Activated naive CD4-positive, alpha-beta T cell treated with anti-CD3 and anti-CD28 coated beads for 36 hours (primary cell): Measurements from ENCODE around the gene UBE2G2. TPM values are rescaled to one million over a fixed set of nuclear protein-coding genes. Genes with fewer than 3 reads are reported as not detected.

Experiments used
- CTCF ChIA-PET: fragments of 350-600 bp; sonication (Branson Sonifier 250); formaldehyde crosslinking; loops from one replicate; lab custom pipeline; 2021; ENCODE audit warnings: antibody characterized with exemption; lab: Charles Lee
- DNase-seq: peaks from one replicate; pipeline ENCODE4 v3.0.0-alpha.2; 2020
- H3K27ac Mint-ChIP-seq: one replicate; pipeline ENCODE4 v1.8.0; 2021; ENCODE audit warnings: mild to moderate bottlenecking, mixed read lengths
- H3K27me3 Mint-ChIP-seq: one replicate; pipeline ENCODE4 v1.8.0; 2021; ENCODE audit warnings: low read depth, mixed read lengths
- H3K36me3 Mint-ChIP-seq: one replicate; pipeline ENCODE4 v1.8.0; 2021; ENCODE audit warnings: low read depth, mixed read lengths
- H3K4me1 Mint-ChIP-seq: one replicate; pipeline ENCODE4 v1.8.0; 2021; ENCODE audit warnings: low read depth, mixed read lengths
- H3K4me3 Mint-ChIP-seq: one replicate; pipeline ENCODE4 v1.8.0; 2021; ENCODE audit warnings: mild to moderate bottlenecking, moderate library complexity, mixed read lengths
- H3K9me3 Mint-ChIP-seq: one replicate; pipeline ENCODE4 v1.8.0; 2021; ENCODE audit warnings: mixed read lengths
- intact Hi-C: fragments of 100-400 bp; cut with micrococcal nuclease; formaldehyde crosslinking; loops from one replicate; pipeline ENCODE4 v1.15.1; 2023
- total RNA-seq, 2 experiments: library from RNA; stranded (reverse); gene quantifications; one replicate each; pipeline ENCODE4 v1.2.3, GENCODE V29; 2021

UBE2G2 gene
- total RNA-seq, 2 experiments from 2014 or later, result 94.0 to 95.2 TPM

DNA sequence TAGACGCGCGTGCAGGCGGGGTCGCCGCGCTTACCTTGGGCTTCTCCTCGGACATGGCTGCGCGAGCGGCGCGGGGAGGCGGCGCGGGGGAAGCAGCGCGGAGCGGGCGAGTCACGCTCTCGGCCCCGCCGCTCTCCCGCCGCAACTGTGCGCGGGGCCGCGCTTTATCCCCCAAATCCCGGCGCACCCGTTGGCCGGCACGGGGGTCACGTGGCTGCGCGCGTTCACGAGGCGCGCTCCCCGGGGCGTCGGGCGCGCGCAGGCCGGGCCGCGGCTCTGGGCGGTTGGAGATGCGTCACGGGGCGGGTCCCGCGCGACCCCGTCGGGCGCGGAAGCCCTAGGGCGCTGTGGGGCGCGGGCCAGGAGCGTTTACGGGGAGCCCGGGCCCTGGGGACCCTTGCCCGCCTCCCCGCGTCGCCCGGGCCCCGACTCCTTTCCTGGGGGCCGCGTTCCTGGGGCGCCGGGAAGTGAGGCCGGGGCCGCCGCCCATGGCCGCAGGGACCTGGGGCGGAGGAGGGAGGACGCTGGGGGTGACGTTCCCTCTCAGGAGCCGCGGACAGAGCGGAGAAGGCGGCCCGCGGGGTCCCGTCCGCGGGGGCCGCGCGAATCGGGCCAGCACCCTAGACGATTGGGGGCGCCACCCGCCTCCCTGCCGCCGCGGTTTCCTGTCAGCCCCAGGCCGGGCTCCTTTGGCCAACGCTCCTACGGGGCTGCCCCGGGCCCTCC, 16.5 kb upstream of the UBE2G2 start, which contains the start of gene SUMO3:
Gene SUMO3, minus strand, starts transcription at position 149 of the 726 bp plus-strand sequence. Its CDS starts 94 bp downstream, at position 55.
- no peak within 1 kb of the TSS for H3K27ac Mint-ChIP-seq
- DNase-seq, result peak; percentile 80
- H3K27me3 Mint-ChIP-seq, result no peaks in the 10 kb centered on the region
- peak within 1 kb of the TSS; percentile 65 for H3K4me3 Mint-ChIP-seq
- H3K36me3 Mint-ChIP-seq, result no peaks in the 10 kb centered on the region
- H3K4me1 Mint-ChIP-seq, result peaks cover 13% of the 10 kb centered on the region
- intact Hi-C loops, result loop anchor here (1.0 to 5.0 kb wide), 7 partner anchors 17 to 1504 kb away; partner anchors contain the start of genes C21orf58, CFAP410, PCNT and PTTG1IP
- CTCF ChIA-PET, result interaction anchor here (1.1 to 1.5 kb wide), 2 partner anchors 17 to 25 kb away, joined by 3 to 4 read pairs; partner anchors contain the start of gene UBE2G2
- H3K9me3 Mint-ChIP-seq, result peaks cover 16% of the 10 kb centered on the region

DNA sequence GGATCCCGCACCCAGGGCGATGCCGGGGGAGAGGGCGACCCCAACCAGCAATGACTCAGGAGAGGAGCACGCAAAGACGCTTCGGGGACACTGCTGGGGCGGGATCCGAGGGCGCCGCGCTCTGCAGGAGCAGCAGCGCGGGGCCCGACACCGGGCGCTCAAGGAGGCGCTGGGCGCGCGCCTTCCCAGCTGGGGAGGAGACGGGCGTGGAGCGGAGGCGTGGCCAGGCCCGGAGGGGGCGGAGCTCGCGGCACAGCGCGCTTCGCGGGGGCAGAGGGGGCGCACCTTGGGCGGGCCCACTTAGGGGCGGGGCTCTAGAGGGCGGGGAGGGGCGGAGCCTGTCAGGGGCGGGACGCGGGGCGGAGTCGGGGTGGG, 15.9 kb upstream of the UBE2G2 start:
- CTCF ChIA-PET, result interaction anchor here (1.1 to 1.5 kb wide), 2 partner anchors 16 to 24 kb away, joined by 3 to 4 read pairs; partner anchors contain the start of gene UBE2G2
- intact Hi-C loops, result loop anchor here (1.0 to 5.0 kb wide), 5 partner anchors 16 to 1505 kb away; partner anchors contain the start of genes C21orf58, PCNT and UBE2G2
- peak; percentile 95 for DNase-seq
- H3K27me3 Mint-ChIP-seq, result no peaks in the 10 kb centered on the region
- H3K36me3 Mint-ChIP-seq, result no peaks in the 10 kb centered on the region
- peak overlapping the region; percentile 65 for H3K4me3 Mint-ChIP-seq
- peaks cover 15% of the 10 kb centered on the region for H3K4me1 Mint-ChIP-seq
- H3K9me3 Mint-ChIP-seq, result peaks cover 11% of the 10 kb centered on the region
- H3K27ac Mint-ChIP-seq, result no peak overlapping the region

DNA sequence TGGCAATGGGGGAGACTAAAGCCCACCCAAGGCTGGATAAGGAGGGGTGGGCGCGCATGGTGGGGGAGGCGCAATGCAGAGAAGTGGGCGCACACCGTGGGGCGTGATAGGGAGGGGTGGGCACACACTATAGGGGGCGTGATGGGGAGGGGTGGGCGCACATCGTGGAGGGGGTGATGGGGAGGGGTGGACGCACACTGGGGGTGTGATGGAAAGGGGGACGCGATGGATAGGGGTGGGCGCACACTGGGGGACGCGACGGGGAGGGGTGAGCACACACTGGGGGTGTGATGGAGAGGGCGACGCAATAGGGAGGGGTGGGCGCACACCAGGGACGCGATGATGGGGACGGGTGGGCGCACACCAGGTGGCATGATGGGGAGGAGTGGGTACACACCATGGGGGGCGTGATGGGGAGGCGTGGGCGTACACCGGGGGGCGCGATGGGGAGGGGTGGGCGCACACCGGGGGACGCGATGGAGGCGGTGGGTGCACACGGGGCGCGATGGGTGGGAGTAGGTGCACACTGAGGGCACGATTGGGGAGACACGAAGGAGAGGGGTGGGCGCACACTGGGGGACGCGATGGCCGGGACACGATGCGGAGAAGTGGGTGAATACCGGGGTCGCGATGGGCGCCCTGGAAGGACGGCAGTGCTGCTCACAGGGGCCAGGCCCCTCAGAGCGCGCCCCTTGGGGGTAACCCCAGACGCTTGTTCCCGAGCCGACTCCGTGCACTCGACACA, 15.3 kb upstream of the UBE2G2 start:
- H3K4me1 Mint-ChIP-seq, result peaks cover 15% of the 10 kb centered on the region
- H3K9me3 Mint-ChIP-seq, result peaks cover 7% of the 10 kb centered on the region
- CTCF ChIA-PET, result interaction anchor here (1.1 to 1.5 kb wide), 2 partner anchors 16 to 24 kb away, joined by 3 to 4 read pairs; partner anchors contain the start of gene UBE2G2
- intact Hi-C loops, result loop anchor here (1.0 to 5.0 kb wide), 5 partner anchors 16 to 1505 kb away; partner anchors contain the start of genes C21orf58, PCNT and UBE2G2
- no peaks in the 10 kb centered on the region for H3K27me3 Mint-ChIP-seq
- peak overlapping the region; percentile 69 for H3K4me3 Mint-ChIP-seq
- DNase-seq, result no peak
- no peak overlapping the region for H3K27ac Mint-ChIP-seq
- H3K36me3 Mint-ChIP-seq, result no peaks in the 10 kb centered on the region

DNA sequence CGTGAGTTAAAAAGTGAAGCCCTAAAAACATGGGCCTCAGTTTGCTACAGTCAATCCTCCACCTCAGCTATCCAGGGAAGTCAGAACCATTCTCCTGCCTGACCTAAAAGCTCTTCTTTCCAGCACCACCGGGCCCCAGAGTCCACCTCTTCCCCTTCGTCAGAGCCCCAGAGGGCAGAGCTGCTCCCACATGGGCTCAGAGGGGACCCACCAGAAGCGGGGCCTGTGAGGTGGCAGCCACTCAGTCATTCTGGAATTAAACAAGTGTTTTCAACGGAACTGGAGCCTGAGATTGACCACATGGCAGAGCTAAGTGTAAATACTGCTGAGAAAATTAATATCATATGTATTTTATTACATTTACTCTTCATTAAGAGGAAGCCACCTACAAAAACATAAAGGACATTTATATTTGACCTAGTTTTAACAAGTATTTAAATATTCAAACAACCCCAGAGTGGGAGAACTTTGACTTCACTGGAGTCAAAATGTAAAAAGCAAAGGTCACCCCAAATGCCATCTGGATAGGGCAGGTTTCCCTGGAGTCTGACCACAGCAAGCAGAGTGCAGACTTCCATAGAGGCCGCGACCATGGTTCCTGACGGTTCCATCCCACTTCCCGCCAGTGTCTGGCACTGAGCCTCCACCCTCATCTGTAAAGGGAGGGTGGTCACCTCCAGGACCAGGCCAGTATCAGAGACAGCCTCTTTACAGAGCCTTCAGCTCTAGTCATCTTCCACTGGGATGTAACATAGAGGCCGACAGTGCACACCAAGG, 14.4 kb upstream of the UBE2G2 start:
- CTCF ChIA-PET, result interaction anchor here (0.7 kb wide), 1 partner anchor 14 kb away, joined by 3 read pairs; the partner anchor contains the start of gene UBE2G2
- peaks cover 4% of the 10 kb centered on the region for H3K9me3 Mint-ChIP-seq
- H3K4me1 Mint-ChIP-seq, result peaks cover 19% of the 10 kb centered on the region
- H3K4me3 Mint-ChIP-seq, result peak overlapping the region; percentile 69
- H3K27me3 Mint-ChIP-seq, result no peaks in the 10 kb centered on the region
- intact Hi-C loops, result loop anchor here (2.0 to 5.0 kb wide), 4 partner anchors 31 to 1506 kb away; partner anchors contain the start of genes C21orf58 and PCNT
- H3K27ac Mint-ChIP-seq, result no peak overlapping the region
- DNase-seq, result no peak
- H3K36me3 Mint-ChIP-seq, result peaks cover 3% of the 10 kb centered on the region

DNA sequence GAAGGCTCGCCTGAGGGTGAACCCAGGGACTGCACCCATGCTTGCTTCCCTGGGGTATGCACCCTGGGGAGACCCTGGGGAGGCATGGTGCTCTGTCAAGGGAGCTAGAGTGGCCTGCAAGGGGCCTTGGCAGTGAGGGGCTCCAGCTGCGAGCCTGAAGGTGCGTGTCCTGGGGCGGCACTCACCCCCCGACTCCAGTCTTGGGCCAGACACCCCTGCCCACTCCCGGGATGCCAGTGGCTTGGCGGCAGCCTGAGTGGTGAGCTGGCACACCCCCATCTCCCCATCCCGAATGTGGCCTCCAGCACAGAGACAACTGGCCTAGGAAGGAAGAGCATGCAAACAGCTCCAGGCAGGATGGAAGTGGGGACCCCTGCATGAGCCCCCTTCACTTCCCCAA, 13.6 kb upstream of the UBE2G2 start:
- no peak overlapping the region for H3K27ac Mint-ChIP-seq
- no peak overlapping the region for H3K4me3 Mint-ChIP-seq
- H3K27me3 Mint-ChIP-seq, result no peaks in the 10 kb centered on the region
- peaks cover 22% of the 10 kb centered on the region for H3K4me1 Mint-ChIP-seq
- intact Hi-C loops, result loop anchor here (5.0 kb wide), 2 partner anchors 262 to 1507 kb away; partner anchors contain the start of genes C21orf58 and PCNT
- peaks cover 3% of the 10 kb centered on the region for H3K9me3 Mint-ChIP-seq
- DNase-seq, result no peak
- peaks cover 6% of the 10 kb centered on the region for H3K36me3 Mint-ChIP-seq
- CTCF ChIA-PET, result interaction anchor here (1.7 kb wide), 1 partner anchor 14 kb away, joined by 4 read pairs; the partner anchor contains the start of gene UBE2G2

DNA sequence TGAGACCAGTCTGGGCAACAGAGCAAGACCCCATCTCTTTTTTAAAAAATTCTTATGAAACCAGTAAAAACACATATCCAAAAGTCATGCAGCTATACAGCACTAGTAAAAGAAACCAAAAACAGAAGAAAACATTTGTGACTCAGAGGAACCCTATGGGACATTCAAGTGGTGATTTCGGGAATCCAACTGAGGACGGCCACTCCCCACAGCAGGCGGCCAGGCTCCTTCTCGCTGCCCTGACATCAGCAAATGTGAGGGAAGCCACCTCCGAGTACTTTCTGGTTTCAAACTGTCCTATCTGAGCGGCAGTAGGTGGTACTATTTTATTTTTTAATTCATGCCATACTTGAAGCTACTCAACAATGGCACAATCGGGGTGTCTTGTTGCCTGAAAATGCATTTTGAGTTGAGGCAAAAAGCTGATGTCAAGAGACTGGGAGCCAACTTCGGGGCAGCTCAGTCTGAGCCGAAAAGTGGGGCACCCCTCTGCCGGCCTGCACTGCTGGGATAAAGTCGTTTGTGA, 12.9 kb upstream of the UBE2G2 start:
- intact Hi-C loops, result loop anchor here (5.0 kb wide), 2 partner anchors 263 to 1508 kb away; partner anchors contain the start of genes C21orf58 and PCNT
- H3K4me3 Mint-ChIP-seq, result no peak overlapping the region
- no peaks in the 10 kb centered on the region for H3K27me3 Mint-ChIP-seq
- no peaks in the 10 kb centered on the region for H3K9me3 Mint-ChIP-seq
- H3K36me3 Mint-ChIP-seq, result peaks cover 9% of the 10 kb centered on the region
- peaks cover 27% of the 10 kb centered on the region for H3K4me1 Mint-ChIP-seq
- DNase-seq, result no peak
- no peak overlapping the region for H3K27ac Mint-ChIP-seq
- CTCF ChIA-PET, result interaction anchor here (1.7 kb wide), 1 partner anchor 14 kb away, joined by 4 read pairs; the partner anchor contains the start of gene UBE2G2

DNA sequence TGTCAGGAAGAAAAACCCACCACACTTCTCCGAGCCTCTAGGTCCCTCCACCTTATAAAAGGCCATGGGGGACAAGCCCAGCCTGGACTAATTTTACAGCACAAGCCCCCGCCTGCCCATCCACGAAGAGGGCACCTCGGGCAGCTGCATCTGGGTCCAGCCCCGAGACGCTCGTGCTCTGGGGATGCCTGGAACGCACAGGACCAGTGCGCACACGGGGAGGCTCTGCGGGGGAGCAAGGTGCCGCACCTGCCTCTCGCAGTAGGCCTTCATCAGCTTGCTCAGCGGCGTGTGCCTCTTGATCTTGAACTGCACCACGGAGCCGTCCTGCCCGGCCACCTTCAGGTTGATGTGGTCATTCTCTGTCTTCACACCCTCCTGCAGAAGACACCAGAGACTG, 12.1 kb upstream of the UBE2G2 start:
- no peak for DNase-seq
- no peaks in the 10 kb centered on the region for H3K27me3 Mint-ChIP-seq
- intact Hi-C loops, result no loop called here
- no peaks in the 10 kb centered on the region for H3K9me3 Mint-ChIP-seq
- peaks cover 27% of the 10 kb centered on the region for H3K4me1 Mint-ChIP-seq
- CTCF ChIA-PET, result interaction anchor here (1.7 kb wide), 1 partner anchor 13 kb away, joined by 4 read pairs; the partner anchor contains the start of gene UBE2G2
- peaks cover 12% of the 10 kb centered on the region for H3K36me3 Mint-ChIP-seq
- H3K27ac Mint-ChIP-seq, result no peak overlapping the region
- H3K4me3 Mint-ChIP-seq, result no peak overlapping the region

DNA sequence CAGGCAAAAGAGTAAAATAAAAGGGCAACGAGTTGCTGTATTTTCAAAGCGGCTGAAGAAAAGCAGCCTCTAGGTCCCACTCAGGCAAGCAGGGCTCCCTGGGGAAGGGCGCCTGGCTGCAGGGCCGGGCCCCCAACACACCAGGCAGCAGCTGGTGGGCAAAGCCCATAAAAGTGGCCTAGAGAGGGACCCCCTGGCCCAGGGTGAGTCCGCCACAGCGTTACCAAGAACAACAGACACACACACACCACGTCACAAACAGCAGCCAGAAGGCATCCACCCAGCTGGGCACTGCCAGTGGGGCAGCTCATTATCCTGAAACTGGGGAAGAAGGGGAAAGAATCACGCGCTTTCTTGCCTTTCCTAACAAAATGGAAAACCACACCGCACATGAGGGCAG, 11.5 kb upstream of the UBE2G2 start:
- intact Hi-C loops, result no loop called here
- Mint-ChIP-seq H3K27me3 (no peaks in the 10 kb centered on the region), H3K9me3 (no peaks in the 10 kb centered on the region), H3K4me3 (no peak overlapping the region), H3K36me3 (peaks cover 12% of the 10 kb centered on the region), H3K27ac (no peak overlapping the region), H3K4me1 (peaks cover 27% of the 10 kb centered on the region)
- CTCF ChIA-PET, result interaction anchor here (0.5 kb wide), 1 partner anchor 104 kb away, joined by 3 read pairs; no protein-coding TSS in a partner anchor
- DNase-seq, result no peak

DNA sequence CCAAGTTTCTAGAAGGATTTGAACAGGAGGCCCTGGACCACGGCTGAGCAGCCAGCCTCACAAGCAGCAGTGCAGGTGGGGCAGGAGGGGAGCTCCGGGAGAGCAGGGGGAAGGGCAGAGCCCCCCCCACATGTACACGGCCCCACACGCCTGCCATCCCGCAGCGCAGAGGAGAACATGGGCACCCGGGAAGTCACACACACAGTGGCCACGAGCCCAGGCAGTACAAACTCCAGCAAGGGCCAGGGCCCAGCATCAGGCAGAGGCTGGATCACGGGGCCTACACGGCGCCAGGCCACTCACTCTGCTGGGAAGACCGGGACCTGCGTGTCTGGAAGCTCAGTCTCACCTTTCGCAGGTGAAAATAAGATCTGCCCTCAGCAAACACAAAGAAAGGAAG, 11.0 kb upstream of the UBE2G2 start:
- H3K9me3 Mint-ChIP-seq, result no peaks in the 10 kb centered on the region
- no peaks in the 10 kb centered on the region for H3K27me3 Mint-ChIP-seq
- H3K27ac Mint-ChIP-seq, result no peak overlapping the region
- no peak overlapping the region for H3K4me3 Mint-ChIP-seq
- intact Hi-C loops, result no loop called here
- peaks cover 12% of the 10 kb centered on the region for H3K36me3 Mint-ChIP-seq
- CTCF ChIA-PET, result interaction anchor here (0.5 kb wide), 1 partner anchor 104 kb away, joined by 3 read pairs; no protein-coding TSS in a partner anchor
- H3K4me1 Mint-ChIP-seq, result peaks cover 27% of the 10 kb centered on the region
- DNase-seq, result no peak

DNA sequence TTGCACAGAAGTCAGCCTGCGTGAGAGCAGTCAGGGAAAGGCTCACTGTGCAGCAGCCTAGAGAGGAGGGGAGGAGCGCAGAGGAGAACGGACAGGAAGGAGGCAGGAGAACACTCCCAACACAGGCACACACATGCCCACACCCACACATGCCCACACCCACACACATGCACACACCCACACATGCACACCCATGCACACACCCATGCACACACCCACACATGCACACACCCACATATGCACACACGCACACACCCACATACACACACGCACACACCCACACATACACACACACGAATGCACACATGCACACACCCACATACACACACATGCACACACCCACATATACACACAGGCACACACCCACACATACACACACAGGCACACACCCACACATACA, 9.2 kb upstream of the UBE2G2 start:
- intact Hi-C loops, result no loop called here
- CTCF ChIA-PET, result no interaction called here
- Mint-ChIP-seq H3K27me3 (no peaks in the 10 kb centered on the region), H3K36me3 (peaks cover 18% of the 10 kb centered on the region), H3K9me3 (no peaks in the 10 kb centered on the region), H3K27ac (no peak overlapping the region), H3K4me3 (no peak overlapping the region), H3K4me1 (peaks cover 19% of the 10 kb centered on the region)
- no peak for DNase-seq

DNA sequence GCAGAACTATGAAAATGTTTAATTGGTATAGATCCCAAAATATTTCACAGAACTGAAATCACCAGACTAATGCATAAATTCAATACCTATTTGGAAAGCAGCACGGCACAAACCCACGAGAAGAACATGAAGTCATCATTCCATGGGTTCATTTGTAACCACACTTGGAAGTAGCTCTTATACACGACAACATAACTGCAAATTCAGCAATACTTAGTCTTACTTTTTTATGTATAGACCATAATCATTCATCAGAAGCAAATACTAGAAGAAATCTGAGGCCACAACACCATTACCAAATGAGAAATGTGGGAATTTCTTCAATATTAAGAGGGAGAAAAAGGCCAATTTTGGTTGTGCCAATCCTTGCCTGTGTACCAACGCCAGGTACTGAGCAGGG, 4.2 kb upstream of the UBE2G2 start:
- peaks cover 40% of the 10 kb centered on the region for H3K36me3 Mint-ChIP-seq

More for the DNA sequence above, 4.2 kb upstream of the UBE2G2 start:
- DNase-seq, result no peak
- intact Hi-C loops, result no loop called here
- CTCF ChIA-PET, result no interaction called here
- H3K27me3 Mint-ChIP-seq, result no peaks in the 10 kb centered on the region
- no peaks in the 10 kb centered on the region for H3K9me3 Mint-ChIP-seq
- H3K27ac Mint-ChIP-seq, result no peak overlapping the region
- H3K4me3 Mint-ChIP-seq, result no peak overlapping the region
- peaks cover 31% of the 10 kb centered on the region for H3K4me1 Mint-ChIP-seq
